Right lobe of liver (tissue), 6 donors: ENCODE data around the gene ABCC2. TPM values are rescaled to one million over a fixed set of nuclear protein-coding genes. Genes with fewer than 3 reads are reported as not detected.
"Not testable (repeated sequence)": the region's sequence is repeated elsewhere in the genome, so short reads cannot be mapped to it uniquely, and the experiment has no call there.

ENCODE experiments used
- ATAC-seq, 4 donors: fragments of 200-7000 bp; cut with Tn5 transposase; one replicate each; pipeline ENCODE4 v1.9.1; 2020; ENCODE audit warnings: mild to moderate bottlenecking in 4 of 4, moderate library complexity in 4 of 4
- DNase-seq, 3 donors: peaks; one replicate each; pipeline ENCODE4 v3.0.0-alpha.2; 2020
- H3K27ac ChIP-seq, 3 donors: fragments of 200-600 bp; one replicate each; pipeline ENCODE4 v1.8.0; 2022
- H3K27me3 ChIP-seq, 2 donors: fragments of 200-600 bp; one replicate each; pipeline ENCODE4 v1.8.0; 2022
- H3K36me3 ChIP-seq, 4 donors: fragments of 200-600 bp; sonication (generic) in 1 of 4; one replicate each; pipeline versions ENCODE4 v1.5.1 to v1.8.0; 2017 to 2022; ENCODE audit warnings: control low read depth in 1 of 4
- H3K4me1 ChIP-seq, 4 donors: fragments of 200-600 bp; sonication (generic) in 1 of 4; one replicate each; pipeline versions ENCODE4 v1.5.1 to v1.8.0; 2017 to 2022; ENCODE audit warnings: control low read depth in 1 of 4
- H3K4me3 ChIP-seq, 3 donors: fragments of 200-600 bp; one replicate each; pipeline ENCODE4 v1.8.0; 2022
- H3K9me3 ChIP-seq, 4 donors: fragments of 200-600 bp; sonication (generic) in 1 of 4; one replicate each; pipeline versions ENCODE4 v1.5.1 to v1.8.0; 2017 to 2022; ENCODE audit warnings: control low read depth in 1 of 4
- POLR2A ChIP-seq: fragments of 450-650 bp; IDR thresholded peaks from one replicate; pipeline ENCODE4 v1.6.1; 2017; ENCODE audit warnings: antibody characterized with exemption, mild to moderate bottlenecking
- WGBS: methylation state at CpG from one replicate; pipeline ENCODE4 v1.1.6; 2018; ENCODE audit warnings: low coverage, low lambda C conversion rate; ENCODE audit not compliant: insufficient coverage; ENCODE audit errors: missing lambda C conversion rate; 5-methylcytosine and 5-hydroxymethylcytosine counted together
- intact Hi-C, 2 donors: fragments of 100-400 bp; cut with DNase I; formaldehyde crosslinking; loops; one replicate each; pipeline versions ENCODE4 v1.11.2 to v1.14.1; 2022
- total RNA-seq, 6 experiments: library from RNA; depleted of rRNA in 2 of 6; stranded (reverse); fragments of >200 nt in 2 of 6; fragmentation: NEBNext Ultra II Directional in 3 of 6; extraction: Animal tissue kit (Norgen Biotek cat#: 25700) in 3 of 6; gene quantifications; one replicate each; pipeline versions ENCODE4 v1.1.0 to v1.2.4, GENCODE V29; 2016 to 2023
- TF ChIP-seq, protein P1 (sequence below), 4 donors: fragments of 200-600 bp in 3 of 4; fragments of 450-650 bp in 1 of 4; IDR thresholded peaks; one replicate each; pipeline versions ENCODE4 v1.5.1 to v1.8.0; 2016 to 2022; ENCODE audit warnings: antibody characterized with exemption in 4 of 4, mild to moderate bottlenecking in 2 of 4
- donor health status: DM: no; HTN: yes; CAD: no.
- donor health status: DM: no; HTN: no; CAD: no.
- donor health status: DM: no; HTN: no; CAD: no.
- donor health status: DM: no; HTN: yes; CAD: no.
- donor health status: DM: no; HTN: yes; CAD: no.

ABCC2 gene
- total RNA-seq, 6 experiments from 2014 or later: 136 to 372 (median 156) TPM

GRCh38 chr10:99740933-99741559 lies 41.4 kb upstream of the ABCC2 start:
- intact Hi-C loops: no loop called here
- no peak for ATAC-seq
- Histone ChIP-seq H3K27ac (no peak overlapping the region), H3K4me1 (no peaks in the 10 kb centered on the region), H3K9me3 (peaks cover 0 to 6% (median 0%) of the 10 kb centered on the region in 4 donors), H3K4me3 (no peak overlapping the region), H3K27me3 (no peaks in the 10 kb centered on the region), H3K36me3 (peaks cover 0 to 59% (median 29%) of the 10 kb centered on the region in 4 donors)
- WGBS: 89% methylated on average over 3 of the region's 3 CpGs
- no peak for DNase-seq
- no peak for TF ChIP-seq POLR2A
- TF ChIP-seq, protein P1, sequence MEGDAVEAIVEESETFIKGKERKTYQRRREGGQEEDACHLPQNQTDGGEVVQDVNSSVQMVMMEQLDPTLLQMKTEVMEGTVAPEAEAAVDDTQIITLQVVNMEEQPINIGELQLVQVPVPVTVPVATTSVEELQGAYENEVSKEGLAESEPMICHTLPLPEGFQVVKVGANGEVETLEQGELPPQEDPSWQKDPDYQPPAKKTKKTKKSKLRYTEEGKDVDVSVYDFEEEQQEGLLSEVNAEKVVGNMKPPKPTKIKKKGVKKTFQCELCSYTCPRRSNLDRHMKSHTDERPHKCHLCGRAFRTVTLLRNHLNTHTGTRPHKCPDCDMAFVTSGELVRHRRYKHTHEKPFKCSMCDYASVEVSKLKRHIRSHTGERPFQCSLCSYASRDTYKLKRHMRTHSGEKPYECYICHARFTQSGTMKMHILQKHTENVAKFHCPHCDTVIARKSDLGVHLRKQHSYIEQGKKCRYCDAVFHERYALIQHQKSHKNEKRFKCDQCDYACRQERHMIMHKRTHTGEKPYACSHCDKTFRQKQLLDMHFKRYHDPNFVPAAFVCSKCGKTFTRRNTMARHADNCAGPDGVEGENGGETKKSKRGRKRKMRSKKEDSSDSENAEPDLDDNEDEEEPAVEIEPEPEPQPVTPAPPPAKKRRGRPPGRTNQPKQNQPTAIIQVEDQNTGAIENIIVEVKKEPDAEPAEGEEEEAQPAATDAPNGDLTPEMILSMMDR (IDR thresholded peaks at IDR 0.05): no peak

GRCh38 chr10:99742254-99742653 lies 40.2 kb upstream of the ABCC2 start:
- TF ChIP-seq POLR2A: no peak
- TF ChIP-seq, protein P1 (IDR thresholded peaks at IDR 0.05): no peak
- intact Hi-C loops: no loop called here
- Histone ChIP-seq H3K27ac (no peak overlapping the region), H3K27me3 (no peaks in the 10 kb centered on the region), H3K4me1 (no peaks in the 10 kb centered on the region), H3K36me3 (peaks cover 0 to 63% (median 32%) of the 10 kb centered on the region in 4 donors), H3K4me3 (no peak overlapping the region), H3K9me3 (peaks cover 0 to 6% (median 0%) of the 10 kb centered on the region in 4 donors)
- DNase-seq (no peak), ATAC-seq (no peak)

GRCh38 chr10:99742701-99743100 lies 39.7 kb upstream of the ABCC2 start:
- intact Hi-C loops: no loop called here
- peaks cover 0 to 63% (median 36%) of the 10 kb centered on the region in 4 donors for H3K36me3 ChIP-seq

DNA sequence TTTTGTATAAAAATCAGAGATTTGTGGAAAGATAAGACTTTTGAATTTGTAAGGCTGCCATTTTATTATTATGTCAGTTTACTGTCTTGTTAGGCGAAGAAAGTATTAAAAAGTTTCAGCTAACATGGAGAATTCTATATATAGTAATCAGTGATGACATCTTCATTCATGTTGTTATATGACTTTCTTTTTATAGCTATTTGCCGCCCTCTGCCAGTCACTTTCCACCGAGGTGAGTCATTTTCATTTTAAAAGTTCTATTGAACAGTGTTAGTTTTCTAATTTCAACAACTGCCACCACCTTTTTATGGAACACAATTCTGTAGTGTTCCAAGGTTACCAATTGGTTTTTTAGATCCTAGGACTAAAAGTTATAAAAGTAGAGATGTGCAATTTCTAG lies 38.6 kb upstream of the ABCC2 start:
- 91% methylated on average over 3 of the region's 3 CpGs for WGBS
- Histone ChIP-seq H3K4me3 (no peak overlapping the region), H3K36me3 (peaks cover 0 to 68% (median 42%) of the 10 kb centered on the region in 4 donors), H3K27ac (no peak overlapping the region), H3K27me3 (no peaks in the 10 kb centered on the region), H3K4me1 (no peaks in the 10 kb centered on the region), H3K9me3 (peaks cover 0 to 6% (median 0%) of the 10 kb centered on the region in 4 donors)
- intact Hi-C loops: no loop called here
- ATAC-seq (no peak), DNase-seq (no peak)
- TF ChIP-seq, protein P1 (IDR thresholded peaks at IDR 0.05): no peak
- TF ChIP-seq POLR2A: no peak

More at GRCh38 chr10:99742701-99743100, 39.7 kb upstream of the ABCC2 start:
- 83% methylated on average over 2 of the region's 2 CpGs for whole genome bisulfite sequencing
- H3K27ac ChIP-seq: no peak overlapping the region
- peaks cover 0 to 6% (median 0%) of the 10 kb centered on the region in 4 donors for H3K9me3 ChIP-seq
- H3K4me1 ChIP-seq: no peaks in the 10 kb centered on the region
- TF ChIP-seq, protein P1 (IDR thresholded peaks at IDR 0.05): no peak
- TF ChIP-seq POLR2A: no peak
- no peak for DNase-seq
- ATAC-seq: no peak
- no peaks in the 10 kb centered on the region for H3K27me3 ChIP-seq
- H3K4me3 ChIP-seq: no peak overlapping the region

DNA sequence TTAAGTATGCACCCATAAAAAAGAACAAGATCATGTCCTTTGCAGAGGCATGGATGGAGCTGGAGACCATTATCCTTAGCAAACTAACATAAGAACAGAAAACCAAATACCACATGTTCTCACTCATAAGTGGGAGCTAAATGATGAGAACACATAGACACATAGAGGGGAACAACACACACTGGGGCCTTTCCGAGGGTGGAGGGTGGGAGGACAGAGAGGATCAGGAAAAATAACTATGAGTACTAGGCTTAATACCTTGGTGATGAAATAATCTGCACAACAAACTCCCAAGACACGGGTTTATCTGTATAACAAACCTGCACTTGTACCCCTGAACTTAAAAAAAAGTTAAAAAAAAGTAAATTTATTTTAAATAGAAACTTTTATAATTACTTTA lies 36.3 kb upstream of the ABCC2 start:
- intact Hi-C loops, H3K27me3 ChIP-seq, H3K4me1 ChIP-seq, H3K9me3 ChIP-seq, ATAC-seq, DNase-seq, H3K4me3 ChIP-seq, H3K27ac ChIP-seq: not testable (repeated sequence)
- WGBS: 85% methylated on average over 2 of the region's 2 CpGs
- peaks cover 0 to 69% (median 37%) of the 10 kb centered on the region in 4 donors for H3K36me3 ChIP-seq
